MCF 10A (cell line): ENCODE data around the gene TMEM120A. TPM values are rescaled to one million over a fixed set of nuclear protein-coding genes. Genes with fewer than 3 reads are reported as not detected.
"Not testable (repeated sequence)": the region's sequence is repeated elsewhere in the genome, so short reads cannot be mapped to it uniquely, and the experiment has no call there.

Experiments
- BruUV-seq: library from RNA; stranded (reverse); fragments of 400-500 nt; replicated peaks from 2 replicates; lab custom pipeline; 2021; lab: Mats Ljungman, UMichigan
- CTCF ChIA-PET: fragments of 300-600 bp; sonication (Branson Sonifier 250); formaldehyde crosslinking; extraction: SDS; loops from one replicate; lab custom pipeline; 2021; ENCODE audit warnings: antibody characterized with exemption, inconsistent platforms; lab: Yijun Ruan, JAX
- POLR2A ChIA-PET: fragments of 300-600, 350-650 bp; sonication (Branson Sonifier 250); formaldehyde crosslinking; extraction: SDS; loops from one replicate; lab custom pipeline; 2020; ENCODE audit warnings: antibody characterized with exemption, inconsistent platforms; lab: Yijun Ruan, JAX
- DNase-seq: peaks from one replicate; pipeline ENCODE4 v3.0.0-alpha.2; 2018; ENCODE audit not compliant: unreplicated experiment
- H3K27ac Mint-ChIP-seq: one replicate; pipeline ENCODE4 v1.8.0; 2022; ENCODE audit warnings: mild to moderate bottlenecking, low read depth, mixed read lengths; ENCODE audit not compliant: unreplicated experiment
- H3K27me3 Mint-ChIP-seq: one replicate; pipeline ENCODE4 v1.8.0; 2022; ENCODE audit warnings: mixed read lengths; ENCODE audit not compliant: insufficient read depth, unreplicated experiment
- H3K36me3 Mint-ChIP-seq: one replicate; pipeline ENCODE4 v1.8.0; 2022; ENCODE audit warnings: mild to moderate bottlenecking, moderate library complexity, mixed read lengths; ENCODE audit not compliant: insufficient read depth, unreplicated experiment
- H3K4me1 Mint-ChIP-seq: one replicate; pipeline ENCODE4 v1.8.0; 2022; ENCODE audit warnings: mixed read lengths; ENCODE audit not compliant: insufficient read depth, unreplicated experiment
- H3K4me3 Mint-ChIP-seq: one replicate; pipeline ENCODE4 v1.8.0; 2022; ENCODE audit warnings: mild to moderate bottlenecking, moderate library complexity, mixed read lengths; ENCODE audit not compliant: unreplicated experiment
- H3K9me3 Mint-ChIP-seq: one replicate; pipeline ENCODE4 v1.8.0; 2022; ENCODE audit warnings: mixed read lengths; ENCODE audit not compliant: unreplicated experiment
- intact Hi-C: fragments of 100-400 bp; cut with micrococcal nuclease; formaldehyde crosslinking; loops from 2 replicates; pipeline ENCODE4 v1.14.1; 2022
- total RNA-seq: library from RNA; stranded (reverse); gene quantifications from 2 replicates; pipeline ENCODE4 v1.2.3, GENCODE V29; 2022
- TF ChIP-seq, protein P1 (sequence below): fragments of 200-600 bp; IDR thresholded peaks from one replicate; pipeline ENCODE4 v1.8.0; 2022; ENCODE audit warnings: antibody characterized with exemption, mild to moderate bottlenecking; ENCODE audit not compliant: unreplicated experiment

Gene TMEM120A
- total RNA-seq, 1 experiment from 2014 or later: 19.4 TPM

GRCh38 chr7:76023002-76023401 is 28.6 kb upstream of the TMEM120A start:
- ChIA-PET CTCF (interaction anchor here (0.6 to 0.8 kb wide), 4 partner anchors 55 to 291 kb away, joined by 3 to 5 read pairs (median 3); no protein-coding TSS in a partner anchor), POLR2A (interaction anchor here (1.0 kb wide), 1 partner anchor 25 kb away, joined by 3 read pairs; the partner anchor contains the start of genes MDH2 and STYXL1)
- TF ChIP-seq, protein P1, sequence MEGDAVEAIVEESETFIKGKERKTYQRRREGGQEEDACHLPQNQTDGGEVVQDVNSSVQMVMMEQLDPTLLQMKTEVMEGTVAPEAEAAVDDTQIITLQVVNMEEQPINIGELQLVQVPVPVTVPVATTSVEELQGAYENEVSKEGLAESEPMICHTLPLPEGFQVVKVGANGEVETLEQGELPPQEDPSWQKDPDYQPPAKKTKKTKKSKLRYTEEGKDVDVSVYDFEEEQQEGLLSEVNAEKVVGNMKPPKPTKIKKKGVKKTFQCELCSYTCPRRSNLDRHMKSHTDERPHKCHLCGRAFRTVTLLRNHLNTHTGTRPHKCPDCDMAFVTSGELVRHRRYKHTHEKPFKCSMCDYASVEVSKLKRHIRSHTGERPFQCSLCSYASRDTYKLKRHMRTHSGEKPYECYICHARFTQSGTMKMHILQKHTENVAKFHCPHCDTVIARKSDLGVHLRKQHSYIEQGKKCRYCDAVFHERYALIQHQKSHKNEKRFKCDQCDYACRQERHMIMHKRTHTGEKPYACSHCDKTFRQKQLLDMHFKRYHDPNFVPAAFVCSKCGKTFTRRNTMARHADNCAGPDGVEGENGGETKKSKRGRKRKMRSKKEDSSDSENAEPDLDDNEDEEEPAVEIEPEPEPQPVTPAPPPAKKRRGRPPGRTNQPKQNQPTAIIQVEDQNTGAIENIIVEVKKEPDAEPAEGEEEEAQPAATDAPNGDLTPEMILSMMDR: no peak
- H3K4me3 Mint-ChIP-seq: no peak overlapping the region
- H3K9me3 Mint-ChIP-seq: no peaks in the 10 kb centered on the region
- peaks cover 52% of the 10 kb centered on the region for H3K36me3 Mint-ChIP-seq
- no TSS peak for BruUV-seq
- H3K27ac Mint-ChIP-seq: no peak overlapping the region
- H3K27me3 Mint-ChIP-seq: no peaks in the 10 kb centered on the region
- no peaks in the 10 kb centered on the region for H3K4me1 Mint-ChIP-seq
- DNase-seq: no peak
- intact Hi-C loops: no loop called here

DNA sequence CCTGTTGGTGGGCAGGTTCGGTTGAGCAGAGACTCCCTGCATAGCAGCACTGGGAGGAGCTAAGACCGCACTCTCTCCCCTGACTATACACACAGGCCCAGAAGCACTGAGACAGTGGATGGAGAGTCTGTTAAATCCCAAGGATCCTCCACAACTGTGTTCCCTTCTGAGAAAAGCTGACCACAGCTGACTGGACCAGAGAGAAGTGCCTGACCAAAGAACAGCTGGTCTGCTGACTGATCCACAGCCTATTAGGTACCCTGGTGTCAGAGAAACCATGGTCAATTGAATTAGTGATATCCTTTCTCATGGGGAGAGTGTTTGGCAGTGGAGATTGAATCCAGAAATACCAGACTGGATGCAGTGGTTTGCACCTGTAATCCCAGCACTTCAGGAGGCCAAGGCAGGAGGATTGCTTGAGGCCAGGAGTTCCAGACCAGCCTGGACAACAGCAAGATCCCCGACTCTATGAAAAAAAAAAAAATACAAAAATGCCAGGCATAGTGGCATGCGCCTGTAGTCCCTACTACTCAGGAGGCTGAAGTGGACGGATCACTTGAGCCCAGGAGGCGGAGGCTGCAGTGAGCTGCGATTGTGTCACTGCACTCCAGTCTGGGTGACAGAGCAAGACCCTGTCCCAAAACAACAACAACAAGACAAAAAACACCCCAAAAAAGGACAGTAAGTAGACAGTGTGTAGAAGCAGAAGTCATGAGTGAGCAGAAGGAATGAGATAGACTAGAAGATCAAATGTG is 27.8 kb upstream of the TMEM120A start:
- BruUV-seq: no TSS peak
- Mint-ChIP-seq H3K27ac (no peak overlapping the region), H3K4me1 (no peaks in the 10 kb centered on the region), H3K27me3 (no peaks in the 10 kb centered on the region), H3K4me3 (no peak overlapping the region), H3K9me3 (no peaks in the 10 kb centered on the region), H3K36me3 (peaks cover 51% of the 10 kb centered on the region)
- ChIA-PET CTCF (interaction anchor here (0.5 to 5.7 kb wide), 7 partner anchors 14 to 502 kb away, joined by 3 to 45 read pairs (median 3); no protein-coding TSS in a partner anchor), POLR2A (interaction anchor here (1.0 kb wide), 1 partner anchor 25 kb away, joined by 3 read pairs; the partner anchor contains the start of genes MDH2 and STYXL1)
- intact Hi-C loops: no loop called here
- TF ChIP-seq, protein P1: no peak
- DNase-seq: no peak

GRCh38 chr7:76020031-76020714 is 25.8 kb upstream of the TMEM120A start:
- BruUV-seq: no TSS peak
- Mint-ChIP-seq H3K36me3 (peaks cover 38% of the 10 kb centered on the region), H3K27ac (no peak overlapping the region), H3K4me3 (no peak overlapping the region), H3K9me3 (no peaks in the 10 kb centered on the region), H3K27me3 (no peaks in the 10 kb centered on the region), H3K4me1 (no peaks in the 10 kb centered on the region)
- intact Hi-C loops: loop anchor here (1.0 kb wide), 2 partner anchors 154 to 244 kb away; no protein-coding TSS in a partner anchor
- DNase-seq: peak; percentile 74
- ChIA-PET CTCF (interaction anchor here (0.6 to 5.7 kb wide), 33 partner anchors 8 to 414 kb away, joined by 3 to 45 read pairs (median 4); partner anchors contain the start of genes MDH2 and STYXL1), POLR2A (interaction anchor here (1.2 kb wide), 2 partner anchors 10 to 154 kb away, joined by 4 to 5 read pairs; no protein-coding TSS in a partner anchor)
- TF ChIP-seq, protein P1: peak; percentile 81

- POLR2A ChIA-PET, H3K27me3 Mint-ChIP-seq, H3K27ac Mint-ChIP-seq, DNase-seq, H3K9me3 Mint-ChIP-seq, intact Hi-C loops, H3K4me3 Mint-ChIP-seq, H3K4me1 Mint-ChIP-seq, BruUV-seq: not testable (repeated sequence)
- peaks cover 37% of the 10 kb centered on the region for H3K36me3 Mint-ChIP-seq
- CTCF ChIA-PET: interaction anchor here (0.9 to 5.7 kb wide), 4 partner anchors 13 to 153 kb away, joined by 3 to 45 read pairs (median 6); partner anchors contain the start of gene POR
Observed at GRCh38 chr7:76018520-76018919, 24.1 kb upstream of the TMEM120A start.
